Mononuclear cell (primary cell): ENCODE results near the gene PRDM16. TPM values are rescaled to one million over a fixed set of nuclear protein-coding genes. Genes with fewer than 3 reads are reported as not detected.

ENCODE experiments used
- H3K27me3 ChIP-seq: 2 replicates; pipeline ENCODE4 v1.6.0; 2011; ENCODE audit warnings: low read length, control low read depth; ENCODE audit not compliant: insufficient read depth
- H3K4me1 ChIP-seq: 2 replicates; pipeline ENCODE4 v1.5.1; 2011; ENCODE audit warnings: mild to moderate bottlenecking, low read length, control low read depth; ENCODE audit not compliant: insufficient read depth
- H3K4me3 ChIP-seq: 2 replicates; pipeline ENCODE4 v1.5.1; 2011; ENCODE audit warnings: mild to moderate bottlenecking, low read length, moderate library complexity
- H3K9me3 ChIP-seq: 2 replicates; pipeline ENCODE4 v1.5.1; 2011; ENCODE audit warnings: low read depth, mild to moderate bottlenecking, control low read depth, low read length
- total RNA-seq: library from RNA; depleted of rRNA; stranded (reverse); fragments of >200 nt; gene quantifications from one replicate; pipeline ENCODE4 v1.2.3, GENCODE V29; 2012

Gene PRDM16
- total RNA-seq, 1 donor = not detected

DNA sequence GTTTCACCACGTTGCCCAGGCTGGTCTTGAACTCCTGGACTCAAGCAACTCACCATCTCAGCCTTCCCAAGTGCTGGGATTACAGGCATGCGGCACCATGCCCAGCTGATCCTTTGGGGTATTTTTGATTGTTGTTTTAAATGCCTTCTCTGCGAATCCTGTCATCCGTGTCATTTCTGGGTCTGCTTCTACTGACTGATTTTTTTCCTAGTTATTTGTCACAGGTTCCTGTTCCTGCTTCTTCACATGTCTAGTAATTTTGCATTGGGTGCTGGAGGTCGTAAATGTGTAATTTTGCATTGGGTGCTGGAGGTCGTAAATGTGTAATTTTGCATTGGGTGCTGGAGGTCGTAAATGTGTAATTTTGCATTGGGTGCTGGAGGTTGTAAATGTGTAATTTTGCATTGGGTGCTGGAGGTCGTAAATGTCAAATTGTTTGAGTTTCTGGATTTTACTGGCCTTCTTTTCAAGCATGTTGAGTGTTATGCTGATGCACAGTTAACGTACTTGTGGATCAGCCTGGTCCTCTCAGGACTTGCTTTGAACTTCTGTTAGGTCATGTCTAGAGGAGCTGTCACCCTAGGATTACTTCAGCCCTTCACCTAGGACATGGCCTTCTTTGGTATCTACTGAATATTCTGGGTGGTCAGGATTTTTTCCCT is 381.3 kb downstream of the PRDM16 start:
- Histone ChIP-seq H3K4me3 (no peak overlapping the region), H3K27me3 (peaks cover 8% of the 10 kb centered on the region), H3K4me1 (peaks cover 9% of the 10 kb centered on the region), H3K9me3 (no peaks in the 10 kb centered on the region)

DNA sequence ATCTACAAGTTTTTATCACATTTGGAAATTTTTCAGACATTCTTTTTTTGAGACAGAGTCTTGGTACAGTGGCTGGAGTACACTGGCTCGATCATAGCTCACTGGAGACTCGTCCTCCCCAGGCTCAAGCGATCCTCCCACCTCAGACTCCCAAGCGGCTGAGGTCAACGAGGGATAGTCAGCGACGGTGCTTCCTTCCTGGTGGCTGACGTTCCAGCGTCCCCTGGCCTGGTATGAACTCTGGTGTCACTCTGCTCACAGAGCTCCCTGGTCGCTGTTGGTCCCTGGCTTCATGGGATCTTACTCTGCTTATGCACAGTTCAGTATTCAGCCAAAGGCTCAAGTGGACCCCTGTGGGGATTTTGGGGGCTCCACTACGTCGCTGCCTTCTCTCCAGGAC is 382.0 kb downstream of the PRDM16 start:
- Histone ChIP-seq H3K9me3 (no peaks in the 10 kb centered on the region), H3K4me3 (no peak overlapping the region), H3K4me1 (peaks cover 9% of the 10 kb centered on the region), H3K27me3 (peaks cover 8% of the 10 kb centered on the region)

DNA sequence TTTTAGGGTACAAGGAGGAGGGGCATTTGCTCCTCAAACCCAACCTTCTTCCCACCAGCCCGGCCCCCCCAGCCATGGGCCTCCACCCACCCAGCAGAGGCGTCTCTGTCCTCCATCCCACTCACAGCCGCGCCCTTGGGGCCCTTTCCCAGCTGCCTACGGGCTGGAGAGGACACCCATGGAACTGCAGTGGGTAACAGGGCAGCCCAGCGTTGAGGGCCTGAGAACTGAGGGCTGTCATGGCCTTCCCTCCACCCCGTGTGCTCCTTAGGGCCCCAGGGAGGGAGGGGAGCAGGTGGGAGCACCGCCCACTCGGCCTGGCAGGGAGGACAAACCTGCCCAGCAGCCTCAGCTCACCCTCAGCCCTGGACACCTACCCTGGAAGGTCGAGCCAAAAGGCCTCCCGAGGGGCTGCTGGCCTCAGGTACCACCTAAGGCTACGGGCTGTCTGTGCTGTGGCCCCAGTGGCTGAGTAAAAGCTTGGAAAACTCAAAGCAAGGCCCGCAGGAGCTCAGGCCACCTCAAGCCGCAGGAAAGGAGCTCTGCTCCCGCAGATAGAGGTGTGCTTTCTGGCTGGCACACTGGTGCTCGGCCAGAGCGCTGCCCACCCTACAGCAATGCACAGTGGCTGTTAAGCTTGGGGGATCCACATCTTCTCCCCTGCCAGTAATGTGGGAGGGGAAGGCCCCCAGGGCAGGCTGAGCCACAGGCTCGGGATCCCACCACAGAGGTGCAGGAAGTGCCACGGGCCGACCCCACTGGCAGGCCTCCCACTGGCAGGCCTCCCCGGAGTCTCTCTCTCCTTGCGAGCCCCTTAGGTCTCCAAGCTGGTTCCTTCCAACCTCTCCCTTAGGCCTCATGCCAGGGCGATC is 383.2 kb downstream of the PRDM16 start:
- no peak overlapping the region for H3K4me3 ChIP-seq
- H3K4me1 ChIP-seq = peaks cover 9% of the 10 kb centered on the region
- H3K9me3 ChIP-seq = no peaks in the 10 kb centered on the region
- H3K27me3 ChIP-seq = peaks cover 8% of the 10 kb centered on the region

DNA sequence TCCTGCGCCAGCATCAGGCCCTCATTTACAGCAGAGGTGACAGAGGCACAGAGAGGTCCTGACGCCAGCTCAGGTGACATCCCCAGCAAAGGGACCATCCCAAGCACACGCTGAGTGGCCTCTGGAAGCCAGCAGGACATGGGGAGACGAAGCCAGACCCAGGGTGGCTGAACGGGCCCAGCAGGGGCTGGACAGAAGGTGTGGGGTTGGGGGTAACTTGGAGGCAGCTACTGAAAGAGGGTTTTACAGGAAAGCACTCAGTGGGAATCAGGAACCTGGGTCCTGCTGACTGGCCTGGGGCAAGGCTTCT is 383.8 kb downstream of the PRDM16 start:
- no peak overlapping the region for H3K4me3 ChIP-seq
- peaks cover 8% of the 10 kb centered on the region for H3K27me3 ChIP-seq
- peaks cover 9% of the 10 kb centered on the region for H3K4me1 ChIP-seq
- no peaks in the 10 kb centered on the region for H3K9me3 ChIP-seq

DNA sequence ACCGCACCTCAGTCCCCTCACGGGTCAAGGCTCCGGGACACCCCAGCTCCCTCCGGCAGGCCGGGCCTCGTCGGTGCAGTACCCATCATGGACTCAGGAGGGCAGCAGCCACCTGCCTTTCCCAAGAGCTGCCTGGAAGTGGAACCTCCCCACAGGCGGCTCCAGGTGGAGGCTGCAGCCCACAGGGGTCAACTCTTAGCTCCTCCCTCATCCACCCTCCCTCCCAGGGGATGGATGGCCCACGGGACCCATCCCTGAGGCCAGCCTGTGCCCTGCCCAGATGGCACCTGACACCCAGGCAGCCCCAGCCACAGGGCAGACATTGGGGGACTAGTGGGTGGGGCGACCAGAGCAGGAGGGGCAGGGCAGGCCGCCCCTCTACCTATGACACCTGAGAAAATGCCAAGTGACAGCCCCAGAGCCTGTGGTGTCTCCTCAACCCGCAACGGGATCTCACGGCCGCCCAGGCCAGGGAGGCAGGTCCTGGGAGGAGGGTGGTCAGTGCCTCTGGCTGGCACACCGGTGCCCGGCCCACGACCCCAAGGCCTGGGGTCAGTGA is 384.3 kb downstream of the PRDM16 start:
- Histone ChIP-seq H3K9me3 (no peaks in the 10 kb centered on the region), H3K4me1 (peaks cover 9% of the 10 kb centered on the region), H3K27me3 (peaks cover 8% of the 10 kb centered on the region), H3K4me3 (no peak overlapping the region)

DNA sequence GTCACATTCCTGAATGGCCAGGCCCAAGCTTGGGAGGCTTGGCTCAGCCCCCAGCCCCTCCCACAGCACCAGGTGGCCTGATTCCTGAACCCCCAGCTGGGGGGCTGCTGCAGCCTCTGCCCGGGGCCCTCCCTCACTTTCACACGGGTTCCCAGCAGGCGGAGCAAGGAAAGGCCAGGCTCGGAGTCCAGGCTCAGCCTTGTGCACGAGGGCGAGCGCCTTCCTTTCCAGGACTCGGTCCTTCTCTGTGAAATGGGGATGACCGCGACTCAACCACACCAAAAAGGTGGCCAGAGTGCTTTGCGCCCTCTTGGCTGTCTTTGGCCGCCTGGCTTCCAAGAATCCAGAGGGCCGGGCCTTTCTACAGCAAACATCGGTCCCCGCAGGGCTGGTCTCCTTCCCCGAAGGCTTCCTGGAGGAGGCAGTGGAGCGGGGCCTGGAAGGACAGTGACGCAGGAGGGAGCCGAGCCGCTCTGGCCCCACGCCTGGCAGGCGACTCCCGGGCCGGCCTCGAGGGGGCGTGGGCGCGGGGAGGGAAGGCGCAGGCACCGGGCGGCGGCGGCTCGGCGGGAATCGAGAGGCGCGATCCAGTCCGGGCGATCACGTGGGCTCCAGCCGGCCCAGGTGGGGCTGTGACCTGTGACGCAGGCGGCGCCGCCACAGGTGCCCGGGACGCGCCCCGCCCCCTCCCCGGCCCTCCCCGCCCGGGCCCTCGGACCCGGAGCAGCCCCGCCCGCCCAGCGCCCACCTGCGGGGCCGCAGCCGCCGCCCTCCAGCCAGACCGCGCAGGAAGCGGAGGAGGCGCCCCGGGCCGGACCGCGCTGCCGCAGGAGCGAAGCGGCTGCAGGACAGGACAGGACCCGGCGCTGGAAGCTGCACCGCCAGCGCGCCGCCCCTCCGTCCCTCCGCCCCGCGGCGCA is 385.1 kb downstream of the PRDM16 start, which contains the start of gene ARHGEF16:
TSS of gene ARHGEF16 (plus strand) at position 775 of the 920 bp plus-strand sequence. CDS start 8,420 bp downstream, outside the sequence.
- H3K4me3 ChIP-seq = no peak within 1 kb of the TSS
- H3K9me3 ChIP-seq = no peaks in the 10 kb centered on the region
- peaks cover 8% of the 10 kb centered on the region for H3K27me3 ChIP-seq
- peaks cover 9% of the 10 kb centered on the region for H3K4me1 ChIP-seq

DNA sequence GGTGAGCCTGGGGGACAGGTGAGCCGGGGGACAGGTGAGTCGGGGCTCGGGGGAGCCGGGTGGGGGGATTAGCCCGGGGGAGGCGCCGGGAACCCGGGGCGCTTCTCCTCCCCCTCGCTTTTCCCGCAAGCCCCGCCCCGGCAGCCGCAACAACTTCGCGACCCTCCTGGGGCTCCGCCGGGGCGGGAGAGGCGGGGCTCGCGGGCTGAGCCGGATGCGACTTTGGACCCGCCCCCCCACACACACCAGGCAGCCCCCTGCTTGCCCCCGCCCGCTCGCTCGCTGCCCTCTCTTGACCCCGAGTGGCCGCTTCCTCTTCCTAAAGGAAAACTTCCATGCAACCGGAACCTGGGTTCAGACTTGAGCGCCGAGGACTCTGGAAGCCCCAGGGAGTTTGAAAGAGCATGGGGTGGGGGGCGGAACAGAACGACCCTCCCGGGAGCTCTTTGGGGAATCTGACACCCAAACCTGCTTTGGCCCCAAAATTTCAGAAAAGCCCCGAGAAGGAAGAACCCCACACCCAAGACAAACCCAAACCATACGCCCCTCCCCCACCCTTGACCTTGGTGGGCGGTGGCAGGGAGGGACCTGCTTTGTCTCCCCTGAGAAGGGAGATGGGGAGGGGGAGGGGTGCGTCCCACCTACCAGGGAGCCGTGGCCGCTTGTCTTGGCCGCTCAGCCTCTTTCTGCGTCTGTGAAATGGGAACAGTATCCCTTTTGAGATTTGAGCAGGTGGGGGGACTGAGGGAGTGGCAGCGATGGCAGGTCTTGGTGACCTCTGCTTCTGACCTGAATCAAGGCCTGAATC is 386.0 kb downstream of the PRDM16 start:
- H3K4me1 ChIP-seq = peaks cover 9% of the 10 kb centered on the region
- no peak overlapping the region for H3K4me3 ChIP-seq
- H3K27me3 ChIP-seq = peaks cover 8% of the 10 kb centered on the region
- no peaks in the 10 kb centered on the region for H3K9me3 ChIP-seq

DNA sequence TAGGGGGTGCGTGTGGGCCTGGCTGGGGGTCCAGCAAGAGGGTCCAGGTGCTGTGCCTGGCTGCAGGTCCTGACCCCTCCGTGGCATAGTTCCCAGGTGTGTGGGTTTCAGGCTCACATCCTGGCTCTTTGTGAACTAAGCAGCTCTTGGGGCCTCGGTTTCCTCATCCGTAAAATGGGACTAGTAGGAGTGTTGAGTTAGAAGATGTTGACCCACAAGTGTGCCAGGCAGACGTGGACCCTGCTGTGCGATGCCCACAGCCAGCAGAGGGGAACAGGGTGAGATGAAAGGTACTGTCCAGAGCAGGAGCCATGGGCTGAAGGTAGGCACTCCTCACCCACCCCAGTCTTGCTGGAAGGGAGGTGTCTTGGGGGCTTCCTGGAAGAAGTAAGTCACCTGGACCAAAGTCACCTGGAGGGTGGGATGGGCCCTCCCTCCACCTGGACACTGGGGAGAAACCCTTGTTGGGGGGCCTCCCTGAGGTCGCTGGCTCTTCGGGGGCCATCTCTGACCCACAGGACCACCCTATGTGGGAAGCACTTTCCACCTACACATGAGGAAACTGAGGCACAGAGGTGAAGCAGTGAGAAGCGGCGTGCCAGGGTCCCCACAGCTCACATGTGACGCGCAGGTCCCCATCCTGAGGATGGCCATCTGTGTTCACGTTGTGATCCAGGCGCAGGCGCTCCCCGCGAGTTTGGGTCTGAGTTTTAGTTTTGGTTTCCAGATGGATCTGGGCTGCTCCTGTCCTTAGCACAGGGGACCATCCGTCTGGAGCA is 386.9 kb downstream of the PRDM16 start:
- H3K4me3 ChIP-seq = no peak overlapping the region
- H3K4me1 ChIP-seq = peaks cover 9% of the 10 kb centered on the region
- no peaks in the 10 kb centered on the region for H3K9me3 ChIP-seq
- H3K27me3 ChIP-seq = peaks cover 8% of the 10 kb centered on the region

DNA sequence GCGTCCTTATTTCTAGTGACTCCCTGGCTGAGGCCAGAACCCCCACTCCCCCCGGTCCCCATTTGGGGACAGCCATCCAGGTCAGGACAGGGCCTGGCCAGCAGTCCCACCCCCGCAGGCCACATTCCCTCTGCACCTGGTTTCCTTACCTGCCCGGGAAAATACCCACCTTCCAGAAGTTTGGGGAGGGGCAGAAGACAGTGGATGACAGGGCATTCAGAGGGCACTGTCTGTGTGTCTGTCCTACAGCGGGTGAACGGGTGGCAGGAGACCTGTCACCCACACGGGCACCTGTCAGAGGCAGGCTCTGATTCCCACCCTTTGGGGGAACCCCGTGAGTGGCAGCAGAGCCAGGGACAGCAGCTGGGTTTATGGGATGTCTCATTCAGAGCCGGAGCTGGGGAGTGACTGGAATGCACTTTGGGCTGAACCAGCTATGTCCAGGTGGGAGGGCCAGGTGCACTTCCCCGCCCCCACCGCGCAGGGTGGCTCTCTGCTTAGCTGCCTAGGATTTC is 387.5 kb downstream of the PRDM16 start:
- peaks cover 9% of the 10 kb centered on the region for H3K4me1 ChIP-seq
- no peaks in the 10 kb centered on the region for H3K9me3 ChIP-seq
- no peak overlapping the region for H3K4me3 ChIP-seq
- H3K27me3 ChIP-seq = peaks cover 8% of the 10 kb centered on the region

DNA sequence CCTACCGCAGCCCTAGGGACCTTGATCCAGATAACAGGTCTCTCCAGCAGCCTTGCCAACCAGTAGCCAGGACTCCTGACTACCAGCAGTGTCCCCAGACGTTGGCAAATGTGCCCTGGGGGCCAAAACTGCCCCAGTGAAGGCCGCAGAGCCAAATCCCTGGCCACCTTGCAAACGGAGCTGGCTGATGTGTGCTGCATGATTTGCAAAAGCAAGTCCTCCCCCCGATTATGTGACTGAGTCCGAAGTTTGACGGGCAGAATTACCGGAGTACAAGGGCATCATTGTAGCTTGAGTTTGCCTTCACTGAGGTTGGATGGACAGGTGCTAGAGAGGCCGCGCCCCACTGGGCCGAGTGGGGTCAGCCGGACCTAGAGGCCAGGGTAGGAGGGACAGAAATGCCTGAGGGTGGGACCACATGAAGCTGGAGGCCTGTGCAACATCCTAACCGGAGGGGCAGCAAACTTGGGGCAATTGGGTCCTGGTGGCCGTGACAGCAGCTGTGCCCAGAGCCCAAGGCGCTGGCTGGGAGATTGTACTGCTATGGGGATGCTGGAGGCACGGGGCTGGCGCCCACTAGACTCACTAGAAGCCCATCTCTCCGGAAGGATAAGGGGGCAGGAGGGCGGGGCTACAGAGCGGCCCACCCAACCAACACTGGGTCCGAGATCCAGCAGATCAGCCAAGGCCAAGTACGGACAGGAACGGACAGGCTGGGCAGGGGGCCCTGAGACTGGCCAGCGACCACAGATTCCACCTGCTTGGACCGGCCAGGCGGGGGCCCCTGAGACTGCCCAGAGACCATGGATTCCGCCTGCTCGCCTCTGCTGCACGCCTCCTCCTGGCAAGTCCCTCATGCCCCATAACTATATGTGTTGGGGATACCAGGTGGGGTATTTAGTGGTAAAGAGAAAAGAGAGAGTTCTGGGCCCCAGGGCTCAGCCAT is 388.2 kb downstream of the PRDM16 start:
- no peaks in the 10 kb centered on the region for H3K9me3 ChIP-seq
- peaks cover 9% of the 10 kb centered on the region for H3K4me1 ChIP-seq
- no peak overlapping the region for H3K4me3 ChIP-seq
- H3K27me3 ChIP-seq = peaks cover 8% of the 10 kb centered on the region

DNA sequence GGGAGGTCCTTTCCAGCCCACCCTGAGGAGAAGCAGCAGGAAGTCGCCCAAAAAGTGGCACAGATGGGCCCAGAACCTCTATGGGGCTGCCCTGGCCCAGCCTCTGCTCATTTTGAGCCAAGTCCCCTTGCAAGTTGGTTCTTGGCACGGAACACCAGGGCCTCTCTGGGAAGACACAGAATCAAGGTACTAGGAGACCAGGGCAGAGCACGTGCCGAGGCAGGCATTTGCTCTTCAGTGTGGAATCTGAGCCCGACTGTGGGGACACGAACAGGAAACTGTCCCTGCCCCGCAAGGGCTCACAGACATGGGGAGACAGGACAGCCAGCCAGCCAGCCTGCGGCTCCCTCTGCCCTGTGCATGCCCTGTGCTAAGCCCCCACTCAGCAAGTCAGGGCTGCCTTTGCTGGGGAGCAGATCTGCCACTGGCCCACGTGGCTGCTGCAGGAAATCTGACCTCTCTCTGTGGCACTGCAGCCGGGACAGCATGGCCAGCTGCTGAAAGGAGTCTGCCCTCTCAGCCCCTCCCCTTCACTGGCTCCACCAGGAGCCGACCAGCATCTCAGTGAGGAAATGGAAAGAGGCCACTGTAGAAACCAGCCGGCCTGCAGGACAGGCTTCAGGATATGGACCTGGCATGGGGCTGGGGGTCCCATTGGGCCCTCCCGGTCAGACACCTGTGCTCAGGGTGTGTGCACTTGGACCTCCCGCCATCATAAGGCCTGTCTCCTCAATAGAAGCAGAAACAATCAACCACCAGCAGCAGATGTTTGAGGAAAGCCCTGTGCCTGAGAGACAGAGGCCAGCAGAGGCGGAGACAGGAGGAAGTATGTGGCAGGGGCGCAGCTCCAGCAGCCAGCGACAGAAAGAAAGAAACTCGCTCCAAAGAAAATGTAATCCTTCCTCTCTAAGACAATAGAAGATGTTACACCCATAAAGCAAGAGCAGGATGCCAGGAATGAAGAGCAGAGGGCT is 389.2 kb downstream of the PRDM16 start:
- H3K4me1 ChIP-seq = peaks cover 9% of the 10 kb centered on the region
- H3K4me3 ChIP-seq = no peak overlapping the region
- H3K9me3 ChIP-seq = no peaks in the 10 kb centered on the region
- peaks cover 8% of the 10 kb centered on the region for H3K27me3 ChIP-seq
